GM13976 (cell line): Measurements from ENCODE around the gene CAMKMT.

ENCODE experiments used
- DNase-seq: peaks from one replicate; pipeline ENCODE4 v3.0.0; 2012; ENCODE audit warnings: low spot score
- in situ Hi-C: fragments of 300-500 bp; cut with MboI; formaldehyde crosslinking; loops from one replicate; pipeline ENCODE4 v1.12.0; 2022; ENCODE audit warnings: low sequenced_read_pairs, mixed read lengths, inconsistent platforms; ENCODE audit not compliant: unreplicated experiment
- TF ChIP-seq, protein P1 (sequence below): IDR thresholded peaks from 2 replicates; pipeline ENCODE4 v1.5.1; 2012; ENCODE audit warnings: borderline replicate concordance, mild to moderate bottlenecking; ENCODE audit not compliant: insufficient read depth; ENCODE audit errors: extremely low read depth, missing control alignments, control extremely low read depth

The CAMKMT gene

DNA sequence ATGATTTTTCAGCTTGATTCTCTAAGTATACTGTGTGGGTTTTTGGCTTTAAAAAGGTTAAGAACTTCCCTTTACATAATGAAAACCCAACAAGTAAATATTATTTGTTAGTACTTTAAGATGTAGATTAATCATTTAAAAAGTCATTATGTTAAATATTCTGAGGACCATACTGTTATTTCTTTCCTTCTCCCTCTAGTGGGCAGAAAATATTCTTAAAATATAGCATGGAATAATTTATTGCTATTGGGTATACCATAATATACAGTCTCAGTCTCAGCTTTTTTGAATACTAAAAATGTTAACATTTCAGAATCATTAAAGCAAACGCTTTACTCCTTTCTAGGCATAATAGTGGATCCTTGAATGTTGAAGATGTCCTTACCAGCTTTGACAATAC, 28.1 kb downstream of the CAMKMT start:
- in situ Hi-C loops, result no loop called here
- DNase-seq, result no peak
- TF ChIP-seq, protein P1, sequence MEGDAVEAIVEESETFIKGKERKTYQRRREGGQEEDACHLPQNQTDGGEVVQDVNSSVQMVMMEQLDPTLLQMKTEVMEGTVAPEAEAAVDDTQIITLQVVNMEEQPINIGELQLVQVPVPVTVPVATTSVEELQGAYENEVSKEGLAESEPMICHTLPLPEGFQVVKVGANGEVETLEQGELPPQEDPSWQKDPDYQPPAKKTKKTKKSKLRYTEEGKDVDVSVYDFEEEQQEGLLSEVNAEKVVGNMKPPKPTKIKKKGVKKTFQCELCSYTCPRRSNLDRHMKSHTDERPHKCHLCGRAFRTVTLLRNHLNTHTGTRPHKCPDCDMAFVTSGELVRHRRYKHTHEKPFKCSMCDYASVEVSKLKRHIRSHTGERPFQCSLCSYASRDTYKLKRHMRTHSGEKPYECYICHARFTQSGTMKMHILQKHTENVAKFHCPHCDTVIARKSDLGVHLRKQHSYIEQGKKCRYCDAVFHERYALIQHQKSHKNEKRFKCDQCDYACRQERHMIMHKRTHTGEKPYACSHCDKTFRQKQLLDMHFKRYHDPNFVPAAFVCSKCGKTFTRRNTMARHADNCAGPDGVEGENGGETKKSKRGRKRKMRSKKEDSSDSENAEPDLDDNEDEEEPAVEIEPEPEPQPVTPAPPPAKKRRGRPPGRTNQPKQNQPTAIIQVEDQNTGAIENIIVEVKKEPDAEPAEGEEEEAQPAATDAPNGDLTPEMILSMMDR, result no peak

DNA sequence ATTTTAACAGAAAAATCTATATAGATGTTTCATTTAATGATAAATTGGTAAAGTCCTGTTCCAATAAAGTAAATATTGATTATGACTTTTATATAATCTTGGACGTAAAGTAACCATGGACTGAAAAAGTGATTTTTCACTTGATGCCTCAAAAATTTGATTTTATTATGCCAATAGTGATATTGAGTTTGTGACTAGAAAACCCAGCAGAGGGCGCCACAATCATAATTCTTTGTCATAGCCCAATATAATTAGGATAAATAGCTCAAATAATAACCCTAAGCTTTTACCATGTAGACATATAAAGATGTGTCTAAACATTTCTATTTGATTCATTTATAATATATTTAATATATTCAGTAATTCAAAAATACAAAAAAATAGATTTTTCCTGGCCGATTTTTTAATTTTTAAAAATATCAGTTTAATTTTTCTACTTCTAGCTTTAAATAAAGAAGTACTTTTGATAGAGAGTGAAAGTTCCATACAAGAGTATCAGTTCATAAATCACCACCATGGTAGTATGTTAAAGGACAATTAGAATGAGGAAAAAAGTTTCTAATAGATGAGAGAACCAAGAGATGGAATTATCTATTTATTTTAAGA, 30.7 kb downstream of the CAMKMT start:
- in situ Hi-C loops, result no loop called here
- TF ChIP-seq, protein P1, result peak; percentile 49
- DNase-seq, result peak; percentile 15

DNA sequence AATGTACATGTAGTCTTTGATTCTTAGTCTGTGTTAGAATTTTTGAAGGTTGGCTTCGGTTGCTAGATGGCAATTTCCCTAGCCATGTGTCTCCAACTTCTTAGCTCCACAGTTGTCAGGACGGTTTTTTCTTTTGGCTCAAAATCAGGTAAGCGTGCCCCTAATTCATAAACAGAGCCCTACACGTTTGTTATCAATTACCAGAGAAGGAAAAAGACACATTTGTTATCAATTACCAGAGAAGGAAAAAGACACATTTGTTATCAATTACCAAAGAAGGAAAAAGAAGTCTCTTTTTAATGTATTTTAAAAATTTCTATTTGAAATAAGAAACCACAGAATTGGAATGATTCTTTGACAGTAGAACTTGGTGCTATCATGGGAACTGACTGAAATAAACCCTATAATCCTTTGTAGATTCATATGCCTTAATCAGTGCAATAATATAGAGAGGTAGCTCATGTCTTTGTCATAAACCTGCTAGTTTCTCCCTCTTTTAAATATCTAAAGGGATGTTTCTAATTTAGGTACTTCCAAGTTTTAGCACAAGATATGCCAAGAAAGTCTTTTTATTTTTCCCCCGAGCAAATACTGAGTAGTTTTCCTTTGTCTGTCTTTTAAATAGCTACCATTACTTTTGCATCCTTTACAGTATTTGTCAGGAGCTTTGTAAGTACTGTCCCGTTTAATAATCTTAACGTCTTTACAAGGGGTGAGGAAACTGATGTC, 35.9 kb downstream of the CAMKMT start:
- no peak for DNase-seq
- in situ Hi-C loops, result no loop called here
- TF ChIP-seq, protein P1, result no peak

DNA sequence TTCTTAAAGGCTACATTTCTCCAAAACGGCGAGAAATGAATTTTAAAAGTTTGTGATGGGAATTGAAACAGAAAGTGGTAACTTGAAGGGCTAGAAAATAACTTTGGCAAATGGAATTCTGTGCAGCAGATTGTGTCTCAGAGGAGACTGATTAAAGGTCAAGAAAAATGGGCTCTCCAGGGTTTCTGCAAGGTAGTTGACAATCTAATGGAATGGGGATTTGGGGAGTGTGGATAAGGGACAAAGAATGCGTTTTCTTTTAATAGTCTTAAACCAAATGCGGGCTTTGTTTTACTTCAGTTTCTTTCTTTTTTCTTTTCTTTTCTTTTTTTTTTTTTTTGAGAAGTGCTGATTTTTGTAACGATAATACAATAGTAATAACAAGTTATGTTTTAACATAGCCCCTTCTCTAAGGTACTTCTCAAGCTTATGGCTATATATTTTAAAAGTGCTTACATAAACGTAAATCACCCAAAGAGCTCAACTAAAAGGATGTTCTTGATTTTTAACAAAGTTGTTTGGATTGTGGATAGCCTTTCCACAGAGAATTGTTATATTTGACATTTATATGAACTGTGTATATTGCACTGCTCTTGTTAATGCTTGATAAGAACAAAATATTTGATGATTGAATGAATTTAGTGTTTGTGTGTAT, 36.6 kb downstream of the CAMKMT start:
- TF ChIP-seq, protein P1, result no peak
- in situ Hi-C loops, result no loop called here
- DNase-seq, result no peak

DNA sequence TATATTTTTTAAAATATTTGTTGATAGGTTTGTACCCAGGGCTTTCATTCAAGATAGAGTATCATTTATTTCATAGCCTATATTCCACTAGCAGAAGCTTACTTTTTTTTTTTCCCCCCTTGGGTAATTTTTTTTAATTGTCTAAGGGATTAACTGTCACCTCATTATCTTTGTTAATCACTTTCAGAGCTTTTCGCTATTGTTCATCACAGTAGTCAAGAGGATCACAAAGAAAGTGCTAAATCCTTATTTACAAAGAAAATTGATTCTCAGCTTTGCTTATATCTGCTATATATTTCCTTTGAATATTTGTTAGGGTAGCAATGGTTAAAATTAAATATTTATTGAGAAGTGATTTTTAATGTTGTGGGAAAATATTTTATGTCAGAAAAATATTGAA, 59.0 kb downstream of the CAMKMT start:
- TF ChIP-seq, protein P1, result no peak
- DNase-seq, result no peak
- in situ Hi-C loops, result no loop called here

DNA sequence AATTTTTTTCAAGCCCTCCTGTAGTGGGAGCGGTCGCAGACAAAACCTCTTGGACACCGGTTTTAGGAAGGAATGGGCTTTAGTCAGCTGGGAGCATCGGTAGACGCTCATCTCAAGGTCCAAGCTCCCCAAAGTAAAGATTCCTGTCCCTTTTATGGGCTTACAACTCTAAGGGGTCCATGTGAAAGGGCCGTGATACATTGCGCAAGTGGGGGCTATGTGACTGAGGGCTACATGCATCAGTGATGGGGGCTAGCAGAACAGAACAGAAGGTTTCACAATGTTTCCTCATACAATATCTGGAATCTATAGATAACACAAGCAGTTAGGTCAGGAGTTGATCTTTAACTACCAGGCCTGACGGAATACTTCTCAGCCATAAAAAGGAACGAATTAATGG, 62.5 kb downstream of the CAMKMT start:
- no peak for DNase-seq
- TF ChIP-seq, protein P1, result no peak
- in situ Hi-C loops, result no loop called here
